GM10266 (cell line): ENCODE measurements around the gene RPL27.

Experiments used
- DNase-seq: peaks from one replicate; pipeline ENCODE4 v3.0.0; 2012; ENCODE audit errors: extremely low spot score
- CTCF ChIP-seq: IDR thresholded peaks from 2 replicates; pipeline ENCODE4 v1.5.1; 2012; ENCODE audit warnings: mild to moderate bottlenecking, low read depth; ENCODE audit not compliant: control insufficient read depth, insufficient read depth; ENCODE audit errors: missing control alignments

Gene RPL27

GRCh38 chr17:43051969-43052368 lies 53.8 kb downstream of the RPL27 start:
- TF ChIP-seq CTCF: no peak
- DNase-seq: no peak
